ENCODE data around the gene VPS13D. TPM values are rescaled to one million over a fixed set of nuclear protein-coding genes. Genes with fewer than 3 reads are reported as not detected.

Gene VPS13D
- total RNA-seq, 1 experiment from 2014 or later = 30.7 TPM

DNA sequence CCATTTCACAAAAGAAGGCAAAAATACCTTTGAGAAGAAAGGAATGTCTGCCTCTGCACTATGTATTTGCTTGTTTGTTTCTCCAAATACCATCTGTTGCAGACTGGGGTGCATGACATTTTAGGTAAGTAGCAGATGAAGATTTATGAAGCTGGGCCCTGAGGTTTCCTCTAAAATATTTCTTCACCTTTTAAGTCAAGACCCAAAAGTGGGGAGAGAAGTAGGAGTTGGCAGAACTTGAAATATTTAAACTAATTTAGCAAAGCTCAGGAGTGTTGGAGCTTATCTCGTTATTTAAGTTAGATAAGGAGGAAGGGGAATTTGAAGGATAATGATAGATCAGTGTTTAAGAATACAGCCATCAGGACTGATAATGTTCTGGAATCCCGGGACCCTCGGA is 235.3 kb downstream of the VPS13D start:
- no peak overlapping the region for H3K4me3 ChIP-seq (ENCODE audit: low read length)
- no peaks in the 10 kb centered on the region for H3K9me3 ChIP-seq (ENCODE audit: low read length)
- TF ChIP-seq, protein P1, sequence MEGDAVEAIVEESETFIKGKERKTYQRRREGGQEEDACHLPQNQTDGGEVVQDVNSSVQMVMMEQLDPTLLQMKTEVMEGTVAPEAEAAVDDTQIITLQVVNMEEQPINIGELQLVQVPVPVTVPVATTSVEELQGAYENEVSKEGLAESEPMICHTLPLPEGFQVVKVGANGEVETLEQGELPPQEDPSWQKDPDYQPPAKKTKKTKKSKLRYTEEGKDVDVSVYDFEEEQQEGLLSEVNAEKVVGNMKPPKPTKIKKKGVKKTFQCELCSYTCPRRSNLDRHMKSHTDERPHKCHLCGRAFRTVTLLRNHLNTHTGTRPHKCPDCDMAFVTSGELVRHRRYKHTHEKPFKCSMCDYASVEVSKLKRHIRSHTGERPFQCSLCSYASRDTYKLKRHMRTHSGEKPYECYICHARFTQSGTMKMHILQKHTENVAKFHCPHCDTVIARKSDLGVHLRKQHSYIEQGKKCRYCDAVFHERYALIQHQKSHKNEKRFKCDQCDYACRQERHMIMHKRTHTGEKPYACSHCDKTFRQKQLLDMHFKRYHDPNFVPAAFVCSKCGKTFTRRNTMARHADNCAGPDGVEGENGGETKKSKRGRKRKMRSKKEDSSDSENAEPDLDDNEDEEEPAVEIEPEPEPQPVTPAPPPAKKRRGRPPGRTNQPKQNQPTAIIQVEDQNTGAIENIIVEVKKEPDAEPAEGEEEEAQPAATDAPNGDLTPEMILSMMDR (conservative IDR thresholded peaks at IDR 0.05; ENCODE audit: low read depth, low read length) = no peak
- no peak for TF ChIP-seq EZH2phosphoT487 (IDR thresholded peaks at IDR 0.05; ENCODE audit: borderline replicate concordance, low read length)
- no peak for TF ChIP-seq EZH2 (IDR thresholded peaks at IDR 0.05; ENCODE audit: low read length, unreplicated experiment)
- no peaks in the 10 kb centered on the region for H3K27me3 ChIP-seq (ENCODE audit: low read length)
- peak overlapping the region; percentile 24; the same call in 1 of the 2 replicates for H3K9ac ChIP-seq (ENCODE audit: low read length)
- TSS peak; percentile 45 for BruUV-seq (replicated peaks)
- DNase-seq (no peak), ATAC-seq (no peak)
- peaks cover 4% of the 10 kb centered on the region; the same call in 1 of the 2 replicates for H3K36me3 ChIP-seq (ENCODE audit: low read depth, low read length)
- intact Hi-C loops (cut with micrococcal nuclease) = no loop called here
- CTCF ChIA-PET = no interaction called here
- POLR2A ChIA-PET (ENCODE audit: unreplicated experiment) = no interaction called here
- H3K27ac ChIP-seq (ENCODE audit: low read length) = peak overlapping the region; percentile 73
- no peaks in the 10 kb centered on the region for H3K9me2 ChIP-seq (replicated peaks; ENCODE audit: low read length)
- peaks cover 9% of the 10 kb centered on the region for H3K79me2 ChIP-seq (ENCODE audit: low read length)
- no peaks in the 10 kb centered on the region for H4K20me1 ChIP-seq (ENCODE audit: low read length)
- H3K4me2 ChIP-seq (ENCODE audit: low read length) = peak overlapping the region; percentile 66
- 0 out of 2 replicates have a peak overlapping the region, but pooled peaks have one; percentile 7 for H2AFZ ChIP-seq (ENCODE audit: low read length)
- H3F3A ChIP-seq (ENCODE audit: low read length, unreplicated experiment) = no peaks in the 10 kb centered on the region
- H3K4me1 ChIP-seq (ENCODE audit: insufficient read depth, low read length) = peaks cover 49% of the 10 kb centered on the region

DNA sequence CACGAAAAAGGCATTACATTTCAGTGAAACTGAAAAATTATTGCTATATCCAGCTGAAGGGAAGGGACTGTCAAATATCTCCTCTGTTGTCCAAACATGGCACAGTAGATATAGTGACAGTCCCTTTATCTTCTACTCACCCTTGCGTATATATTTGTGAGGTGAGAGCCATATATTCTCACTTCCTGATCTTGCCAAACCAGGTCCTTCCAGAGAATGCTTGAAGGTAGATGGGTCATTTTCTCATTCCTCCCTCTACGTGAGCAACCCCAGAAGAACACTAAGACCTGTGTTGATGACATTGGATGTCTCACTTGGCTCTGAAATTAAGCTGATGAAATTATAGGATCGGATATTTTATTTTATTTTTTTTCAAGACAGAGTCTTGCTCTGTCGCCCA is 237.0 kb downstream of the VPS13D start:
- Histone ChIP-seq H3K4me3 (ENCODE audit: low read length) (no peak overlapping the region), H3K4me2 (ENCODE audit: low read length) (no peak overlapping the region), H4K20me1 (ENCODE audit: low read length) (no peaks in the 10 kb centered on the region), H3K9me3 (ENCODE audit: low read length) (no peaks in the 10 kb centered on the region), H3F3A (ENCODE audit: low read length, unreplicated experiment) (no peaks in the 10 kb centered on the region), H3K79me2 (ENCODE audit: low read length) (peaks cover 9% of the 10 kb centered on the region), H3K36me3 (ENCODE audit: low read depth, low read length) (peaks cover 4% of the 10 kb centered on the region; the same call in 1 of the 2 replicates), H3K27ac (ENCODE audit: low read length) (no peak overlapping the region), H3K9ac (ENCODE audit: low read length) (no peak overlapping the region), H3K27me3 (ENCODE audit: low read length) (no peaks in the 10 kb centered on the region), H3K4me1 (ENCODE audit: insufficient read depth, low read length) (peaks cover 39% of the 10 kb centered on the region), H2AFZ (ENCODE audit: low read length) (no peak overlapping the region), H3K9me2 (replicated peaks; ENCODE audit: low read length) (no peaks in the 10 kb centered on the region)
- intact Hi-C loops (cut with micrococcal nuclease) = no loop called here
- ATAC-seq (no peak), DNase-seq (no peak)
- POLR2A ChIA-PET (ENCODE audit: unreplicated experiment) = no interaction called here
- no peak for TF ChIP-seq EZH2phosphoT487 (IDR thresholded peaks at IDR 0.05; ENCODE audit: borderline replicate concordance, low read length)
- TF ChIP-seq, protein P1 (conservative IDR thresholded peaks at IDR 0.05; ENCODE audit: low read depth, low read length) = no peak
- no TSS peak for BruUV-seq (replicated peaks)
- CTCF ChIA-PET = no interaction called here

DNA sequence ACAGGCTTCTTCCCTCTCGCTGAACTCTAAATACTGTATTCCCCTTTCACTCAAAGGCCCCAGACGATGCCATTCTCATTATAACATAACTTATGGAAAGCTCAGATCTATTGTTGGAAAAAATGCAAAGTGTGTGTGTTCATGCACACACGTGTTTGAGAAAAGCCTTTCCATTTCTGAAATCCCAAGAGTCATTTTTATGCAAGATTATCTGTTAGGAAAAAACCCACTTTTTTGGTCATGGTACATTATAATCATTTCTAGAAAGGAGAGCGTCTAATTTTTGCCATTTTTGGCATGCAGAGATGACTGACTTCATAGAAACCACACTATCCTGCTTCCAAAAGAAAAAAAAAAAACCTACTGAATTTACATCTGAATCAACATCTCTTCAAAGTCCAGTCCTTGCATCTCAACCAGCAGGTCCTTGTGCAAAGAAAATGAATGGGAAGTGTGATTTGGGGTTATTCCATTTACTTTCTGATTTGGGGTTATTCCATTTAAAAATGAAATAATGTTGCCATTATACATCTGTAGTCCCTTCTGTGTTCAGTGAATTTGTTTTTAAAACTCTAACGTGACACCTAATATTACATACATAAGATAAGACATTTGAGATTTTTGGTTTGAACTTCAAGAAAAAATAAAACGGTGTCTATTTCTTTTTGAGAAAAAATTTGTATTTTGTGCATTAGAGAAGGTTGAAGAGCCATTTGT is 237.9 kb downstream of the VPS13D start:
- intact Hi-C loops (cut with micrococcal nuclease) = no loop called here
- Histone ChIP-seq H3K27ac (ENCODE audit: low read length) (no peak overlapping the region), H4K20me1 (ENCODE audit: low read length) (no peaks in the 10 kb centered on the region), H3K79me2 (ENCODE audit: low read length) (peaks cover 12% of the 10 kb centered on the region), H3K4me3 (ENCODE audit: low read length) (no peak overlapping the region), H3F3A (ENCODE audit: low read length, unreplicated experiment) (no peaks in the 10 kb centered on the region), H3K4me1 (ENCODE audit: insufficient read depth, low read length) (peaks cover 30% of the 10 kb centered on the region), H3K9ac (ENCODE audit: low read length) (no peak overlapping the region), H3K4me2 (ENCODE audit: low read length) (no peak overlapping the region), H3K9me2 (replicated peaks; ENCODE audit: low read length) (no peaks in the 10 kb centered on the region), H3K27me3 (ENCODE audit: low read length) (no peaks in the 10 kb centered on the region), H2AFZ (ENCODE audit: low read length) (no peak overlapping the region), H3K9me3 (ENCODE audit: low read length) (no peaks in the 10 kb centered on the region), H3K36me3 (ENCODE audit: low read depth, low read length) (peaks cover 4% of the 10 kb centered on the region; the same call in 1 of the 2 replicates)
- ChIA-PET CTCF (no interaction called here), POLR2A (ENCODE audit: unreplicated experiment) (no interaction called here)
- TF ChIP-seq EZH2 (IDR thresholded peaks at IDR 0.05; ENCODE audit: low read length, unreplicated experiment) = no peak
- TF ChIP-seq, protein P1 (conservative IDR thresholded peaks at IDR 0.05; ENCODE audit: low read depth, low read length) = no peak
- no TSS peak for BruUV-seq (replicated peaks)
- DNase-seq (no peak), ATAC-seq (no peak)

Measured in PC-3 (cell line).